Fibroblast of the aortic adventitia (primary cell): ENCODE measurements around the gene TAL2. TPM values are rescaled to one million over a fixed set of nuclear protein-coding genes. Genes with fewer than 3 reads are reported as not detected.

Experiments
- DNase-seq: peaks from one replicate; pipeline ENCODE4 v3.0.0-alpha.2; 2010; ENCODE audit warnings: low read depth
- H3K4me3 ChIP-seq: 2 replicates; pipeline ENCODE4 v1.5.1; 2011; ENCODE audit warnings: low read depth, mild to moderate bottlenecking, control low read depth, low read length, moderate library complexity
- CTCF ChIP-seq: IDR thresholded peaks from 2 replicates; pipeline ENCODE4 v1.5.1; 2011; ENCODE audit warnings: mild to moderate bottlenecking, low read length, control low read depth, inconsistent platforms; ENCODE audit not compliant: insufficient read depth
- total RNA-seq: library from RNA; depleted of rRNA; stranded (reverse); fragments of >200 nt; gene quantifications from 2 replicates; pipeline ENCODE4 v1.2.3, GENCODE V29; 2012; ENCODE audit warnings: low replicate concordance

TAL2 gene
- total RNA-seq, 1 donor, result not detected

- TF ChIP-seq CTCF, result no peak
- H3K4me3 ChIP-seq, result no peak overlapping the region
- DNase-seq, result no peak
Observed at GRCh38 chr9:105712297-105712696, 50.0 kb downstream of the TAL2 start.

Other genes with a start within 250 kb of the TAL2 start
- gene FSD1L, start 214.4 kb upstream of the TAL2 start, total RNA-seq, result 5.2 and 7.0 TPM in 2 replicates
- 9.3 and 40.7 TPM in 2 replicates for gene FKTN, start 104.3 kb upstream of the TAL2 start, total RNA-seq
- 17.7 and 36.0 TPM in 2 replicates for gene TMEM38B, start 32.1 kb downstream of the TAL2 start, total RNA-seq